Osteocyte (in vitro differentiated cells): Measurements from ENCODE around the gene LMBRD2. TPM values are rescaled to one million over a fixed set of nuclear protein-coding genes. Genes with fewer than 3 reads are reported as not detected.

Source experiments
- DNase-seq: peaks from one replicate; pipeline ENCODE4 v3.0.0; 2021; ENCODE audit warnings: mixed read lengths; ENCODE audit not compliant: unreplicated experiment; ENCODE audit errors: extremely low spot score
- H3K27ac Mint-ChIP-seq: one replicate; pipeline ENCODE4 v1.8.0; 2021; ENCODE audit warnings: mild to moderate bottlenecking, mixed read lengths; ENCODE audit not compliant: unreplicated experiment
- H3K27me3 Mint-ChIP-seq: one replicate; pipeline ENCODE4 v1.8.0; 2021; ENCODE audit warnings: mixed read lengths; ENCODE audit not compliant: unreplicated experiment
- H3K36me3 Mint-ChIP-seq: one replicate; pipeline ENCODE4 v1.8.0; 2021; ENCODE audit warnings: mixed read lengths; ENCODE audit not compliant: unreplicated experiment
- H3K4me1 Mint-ChIP-seq: one replicate; pipeline ENCODE4 v1.8.0; 2021; ENCODE audit warnings: mixed read lengths; ENCODE audit not compliant: unreplicated experiment
- H3K4me3 Mint-ChIP-seq: one replicate; pipeline ENCODE4 v1.8.0; 2021; ENCODE audit warnings: mild to moderate bottlenecking, moderate library complexity, mixed read lengths; ENCODE audit not compliant: unreplicated experiment
- H3K9me3 Mint-ChIP-seq: one replicate; pipeline ENCODE4 v1.8.0; 2021; ENCODE audit warnings: mixed read lengths; ENCODE audit not compliant: unreplicated experiment
- CTCF ChIP-seq: fragments of 200-600 bp; sonication (generic); IDR thresholded peaks from 2 replicates; pipeline ENCODE4 v1.5.0; 2021; ENCODE audit warnings: antibody characterized with exemption, mild to moderate bottlenecking, moderate library complexity
- total RNA-seq: library from RNA; stranded (reverse); gene quantifications from 2 replicates; pipeline ENCODE4 v1.2.1, GENCODE V29; 2021

The LMBRD2 gene
- total RNA-seq, 1 donor from 2014 or later, result 8.2 TPM

GRCh38 chr5:36152324-36153297, 924 bp upstream of the LMBRD2 start:
- Mint-ChIP-seq H3K27ac (peak overlapping the region; percentile 79), H3K27me3 (no peaks in the 10 kb centered on the region), H3K9me3 (no peaks in the 10 kb centered on the region), H3K4me3 (peak overlapping the region; percentile 93), H3K4me1 (peaks cover 51% of the 10 kb centered on the region), H3K36me3 (peaks cover 12% of the 10 kb centered on the region)
- DNase-seq, result no peak
- TF ChIP-seq CTCF, result no peak

GRCh38 chr5:36150676-36151433, 832 bp downstream of the LMBRD2 start:
- Mint-ChIP-seq H3K27ac (peak overlapping the region; percentile 77), H3K36me3 (peaks cover 12% of the 10 kb centered on the region), H3K4me1 (peaks cover 34% of the 10 kb centered on the region), H3K9me3 (no peaks in the 10 kb centered on the region), H3K27me3 (no peaks in the 10 kb centered on the region), H3K4me3 (peak overlapping the region; percentile 93)
- DNase-seq, result no peak
- TF ChIP-seq CTCF, result no peak

GRCh38 chr5:36147681-36148080, 4.0 kb downstream of the LMBRD2 start:
- Mint-ChIP-seq H3K36me3 (peaks cover 3% of the 10 kb centered on the region), H3K27ac (no peak overlapping the region), H3K9me3 (no peaks in the 10 kb centered on the region), H3K4me3 (no peak overlapping the region), H3K4me1 (peaks cover 11% of the 10 kb centered on the region), H3K27me3 (no peaks in the 10 kb centered on the region)
- no peak for DNase-seq
- no peak for TF ChIP-seq CTCF

- TF ChIP-seq CTCF, result no peak
- H3K27ac Mint-ChIP-seq, result no peak overlapping the region
- no peak overlapping the region for H3K4me3 Mint-ChIP-seq
- no peak for DNase-seq
- peaks cover 3% of the 10 kb centered on the region for H3K36me3 Mint-ChIP-seq
- H3K27me3 Mint-ChIP-seq, result no peaks in the 10 kb centered on the region
- peaks cover 9% of the 10 kb centered on the region for H3K4me1 Mint-ChIP-seq
- H3K9me3 Mint-ChIP-seq, result no peaks in the 10 kb centered on the region
Observed at GRCh38 chr5:36146390-36146789, 5.3 kb downstream of the LMBRD2 start.

- H3K27me3 Mint-ChIP-seq, result no peaks in the 10 kb centered on the region
- no peaks in the 10 kb centered on the region for H3K9me3 Mint-ChIP-seq
- no peak overlapping the region for H3K4me3 Mint-ChIP-seq
- no peak for DNase-seq
- no peak overlapping the region for H3K27ac Mint-ChIP-seq
- TF ChIP-seq CTCF, result no peak
- peaks cover 2% of the 10 kb centered on the region for H3K4me1 Mint-ChIP-seq
- peaks cover 9% of the 10 kb centered on the region for H3K36me3 Mint-ChIP-seq
Observed at GRCh38 chr5:36145311-36145710, 6.4 kb downstream of the LMBRD2 start.
